ENCODE data around the gene STXBP6. TPM values are rescaled to one million over a fixed set of nuclear protein-coding genes. Genes with fewer than 3 reads are reported as not detected.

Gene STXBP6
- not detected for total RNA-seq

GRCh38 chr14:25049568-25050268 is at the start of gene STXBP6:
Gene STXBP6, minus strand, starts transcription at chr14:25050147. Its CDS starts 75,329 bp downstream, at chr14:24974818.
- Mint-ChIP-seq H3K4me1 (ENCODE audit: low read depth) (peaks cover 13% of the 10 kb centered on the region), H3K36me3 (ENCODE audit: insufficient read depth in 2 of 2) (no peaks in the 10 kb centered on the region), H3K9me3 (no peaks in the 10 kb centered on the region), H3K27ac (no peak within 1 kb of the TSS), H3K27me3 (ENCODE audit: low read depth) (peaks cover 59% of the 10 kb centered on the region), H3K4me3 (peak within 1 kb of the TSS; percentile 73 to 81)
- ATAC-seq (replicated peaks in 1 of 2) (peak; percentile 32 to 49), DNase-seq (peak; percentile 22 to 30)

- Mint-ChIP-seq H3K9me3 (no peaks in the 10 kb centered on the region), H3K4me3 (no peak overlapping the region), H3K36me3 (ENCODE audit: insufficient read depth in 2 of 2) (no peaks in the 10 kb centered on the region), H3K27me3 (ENCODE audit: low read depth) (peaks cover 11% of the 10 kb centered on the region), H3K4me1 (ENCODE audit: low read depth) (no peaks in the 10 kb centered on the region), H3K27ac (no peak overlapping the region)
- ATAC-seq (replicated peaks in 1 of 2): no peak
- DNase-seq: no peak
Observed at GRCh38 chr14:25097120-25097519, 47.2 kb upstream of the STXBP6 start.

GRCh38 chr14:25095736-25096437 is 45.9 kb upstream of the STXBP6 start:
- no peak for ATAC-seq (replicated peaks in 1 of 2)
- no peaks in the 10 kb centered on the region for H3K36me3 Mint-ChIP-seq (ENCODE audit: insufficient read depth in 2 of 2)
- DNase-seq: no peak

GRCh38 chr14:25094171-25094907 is 44.4 kb upstream of the STXBP6 start:
- H3K27ac Mint-ChIP-seq: no peak overlapping the region
- H3K4me1 Mint-ChIP-seq (ENCODE audit: low read depth): no peaks in the 10 kb centered on the region
- no peak overlapping the region for H3K4me3 Mint-ChIP-seq
- ATAC-seq (replicated peaks in 1 of 2) (no peak), DNase-seq (no peak)
- H3K9me3 Mint-ChIP-seq: no peaks in the 10 kb centered on the region
- no peaks in the 10 kb centered on the region for H3K36me3 Mint-ChIP-seq (ENCODE audit: insufficient read depth in 2 of 2)
- H3K27me3 Mint-ChIP-seq (ENCODE audit: low read depth): peaks cover 19% of the 10 kb centered on the region

More at GRCh38 chr14:25095736-25096437, 45.9 kb upstream of the STXBP6 start:
- no peak overlapping the region for H3K27ac Mint-ChIP-seq
- no peaks in the 10 kb centered on the region for H3K9me3 Mint-ChIP-seq
- H3K4me1 Mint-ChIP-seq (ENCODE audit: low read depth): no peaks in the 10 kb centered on the region
- no peak overlapping the region for H3K4me3 Mint-ChIP-seq
- H3K27me3 Mint-ChIP-seq (ENCODE audit: low read depth): peaks cover 11% of the 10 kb centered on the region

- H3K9me3 Mint-ChIP-seq: no peaks in the 10 kb centered on the region
- H3K36me3 Mint-ChIP-seq (ENCODE audit: insufficient read depth in 2 of 2): no peaks in the 10 kb centered on the region
- peaks cover 28% of the 10 kb centered on the region for H3K27me3 Mint-ChIP-seq (ENCODE audit: low read depth)
- DNase-seq: no peak
- no peaks in the 10 kb centered on the region for H3K4me1 Mint-ChIP-seq (ENCODE audit: low read depth)
- no peak overlapping the region for H3K4me3 Mint-ChIP-seq
- ATAC-seq (replicated peaks in 1 of 2): no peak
- no peak overlapping the region for H3K27ac Mint-ChIP-seq
Observed at GRCh38 chr14:25092258-25092740, 42.4 kb upstream of the STXBP6 start.

- Mint-ChIP-seq H3K9me3 (no peaks in the 10 kb centered on the region), H3K27me3 (ENCODE audit: low read depth) (peaks cover 30% of the 10 kb centered on the region), H3K27ac (no peak overlapping the region), H3K36me3 (ENCODE audit: insufficient read depth in 2 of 2) (no peaks in the 10 kb centered on the region), H3K4me3 (no peak overlapping the region), H3K4me1 (ENCODE audit: low read depth) (no peaks in the 10 kb centered on the region)
- ATAC-seq (replicated peaks in 1 of 2) (no peak), DNase-seq (no peak)
Observed at GRCh38 chr14:25090716-25091454, 40.9 kb upstream of the STXBP6 start.

- H3K27ac Mint-ChIP-seq: no peak overlapping the region
- DNase-seq (no peak), ATAC-seq (replicated peaks in 1 of 2) (no peak)
- peaks cover 25% of the 10 kb centered on the region for H3K27me3 Mint-ChIP-seq (ENCODE audit: low read depth)
- H3K9me3 Mint-ChIP-seq: no peaks in the 10 kb centered on the region
- H3K4me1 Mint-ChIP-seq (ENCODE audit: low read depth): no peaks in the 10 kb centered on the region
- no peak overlapping the region for H3K4me3 Mint-ChIP-seq
- H3K36me3 Mint-ChIP-seq (ENCODE audit: insufficient read depth in 2 of 2): no peaks in the 10 kb centered on the region
Observed at GRCh38 chr14:25090256-25090655, 40.3 kb upstream of the STXBP6 start.

- H3K27me3 Mint-ChIP-seq (ENCODE audit: low read depth): peaks cover 25% of the 10 kb centered on the region
- no peaks in the 10 kb centered on the region for H3K36me3 Mint-ChIP-seq (ENCODE audit: insufficient read depth in 2 of 2)
- no peaks in the 10 kb centered on the region for H3K9me3 Mint-ChIP-seq
- no peak for ATAC-seq (replicated peaks in 1 of 2)
- H3K4me1 Mint-ChIP-seq (ENCODE audit: low read depth): no peaks in the 10 kb centered on the region
- no peak for DNase-seq
- H3K4me3 Mint-ChIP-seq: no peak overlapping the region
- H3K27ac Mint-ChIP-seq: no peak overlapping the region
Observed at GRCh38 chr14:25089496-25089895, 39.5 kb upstream of the STXBP6 start.

- DNase-seq (no peak), ATAC-seq (replicated peaks in 1 of 2) (no peak)
- H3K27me3 Mint-ChIP-seq (ENCODE audit: low read depth): peaks cover 33% of the 10 kb centered on the region
- peaks cover 0 to 1% of the 10 kb centered on the region in 2 donors for H3K36me3 Mint-ChIP-seq (ENCODE audit: insufficient read depth in 2 of 2)
- no peak overlapping the region for H3K27ac Mint-ChIP-seq
- H3K4me1 Mint-ChIP-seq (ENCODE audit: low read depth): no peaks in the 10 kb centered on the region
- no peaks in the 10 kb centered on the region for H3K9me3 Mint-ChIP-seq
- H3K4me3 Mint-ChIP-seq: no peak overlapping the region
Observed at GRCh38 chr14:25086821-25087396, 37.0 kb upstream of the STXBP6 start.

GRCh38 chr14:25086081-25086480 is 36.1 kb upstream of the STXBP6 start:
- H3K4me1 Mint-ChIP-seq (ENCODE audit: low read depth): no peaks in the 10 kb centered on the region
- H3K27me3 Mint-ChIP-seq (ENCODE audit: low read depth): peaks cover 33% of the 10 kb centered on the region
- H3K4me3 Mint-ChIP-seq: no peak overlapping the region
- no peak for DNase-seq
- no peaks in the 10 kb centered on the region for H3K9me3 Mint-ChIP-seq
- no peak for ATAC-seq (replicated peaks in 1 of 2)
- H3K27ac Mint-ChIP-seq: no peak overlapping the region
- H3K36me3 Mint-ChIP-seq (ENCODE audit: insufficient read depth in 2 of 2): peaks cover 0 to 1% of the 10 kb centered on the region in 2 donors

GRCh38 chr14:25080682-25081081 is 30.7 kb upstream of the STXBP6 start:
- Mint-ChIP-seq H3K4me1 (ENCODE audit: low read depth) (no peaks in the 10 kb centered on the region), H3K27me3 (ENCODE audit: low read depth) (peaks cover 8% of the 10 kb centered on the region), H3K4me3 (no peak overlapping the region), H3K27ac (no peak overlapping the region), H3K36me3 (ENCODE audit: insufficient read depth in 2 of 2) (peaks cover 0 to 1% of the 10 kb centered on the region in 2 donors), H3K9me3 (no peaks in the 10 kb centered on the region)
- DNase-seq (no peak), ATAC-seq (replicated peaks in 1 of 2) (no peak)

GRCh38 chr14:25079311-25079710 is 29.4 kb upstream of the STXBP6 start:
- Mint-ChIP-seq H3K27ac (no peak overlapping the region), H3K36me3 (ENCODE audit: insufficient read depth in 2 of 2) (peaks cover 0 to 1% of the 10 kb centered on the region in 2 donors), H3K4me1 (ENCODE audit: low read depth) (no peaks in the 10 kb centered on the region), H3K4me3 (no peak overlapping the region), H3K9me3 (no peaks in the 10 kb centered on the region), H3K27me3 (ENCODE audit: low read depth) (peaks cover 8% of the 10 kb centered on the region)
- ATAC-seq (replicated peaks in 1 of 2): no peak
- DNase-seq: no peak
